ENCODE results near the gene CETP.
"Not testable (repeated sequence)": the region's sequence is repeated elsewhere in the genome, so short reads cannot be mapped to it uniquely, and the experiment has no call there.

Gene CETP

GRCh38 chr16:56988161-56988947 lies 26.6 kb downstream of the CETP start:
- Histone ChIP-seq H3K9ac (ENCODE audit: low read depth, low read length) (peak overlapping the region; percentile 72; the same call in 1 of the 2 replicates), H3K4me1 (ENCODE audit: insufficient read depth, low read length) (peaks cover 24% of the 10 kb centered on the region), H3K9me3 (ENCODE audit: control insufficient read depth, insufficient read depth, low read length) (no peaks in the 10 kb centered on the region), H3K36me3 (ENCODE audit: insufficient read depth, low read length) (no peaks in the 10 kb centered on the region)

- Histone ChIP-seq H3K9ac (ENCODE audit: low read depth, low read length) (peak within 1 kb of the TSS; percentile 72), H3K4me1 (ENCODE audit: insufficient read depth, low read length) (peaks cover 21% of the 10 kb centered on the region), H3K9me3 (ENCODE audit: control insufficient read depth, insufficient read depth, low read length) (no peaks in the 10 kb centered on the region)
Observed at GRCh38 chr16:56988948-56989945, 27.5 kb downstream of the CETP start, which contains the start of gene NLRC5. Gene NLRC5, plus strand, starts transcription at chr16:56989557. Its CDS starts 31,156 bp downstream, at chr16:57020713.

GRCh38 chr16:56989988-56990387 lies 28.2 kb downstream of the CETP start:
- Histone ChIP-seq H3K9me3 (ENCODE audit: control insufficient read depth, insufficient read depth, low read length) (no peaks in the 10 kb centered on the region), H3K36me3 (ENCODE audit: insufficient read depth, low read length) (no peaks in the 10 kb centered on the region), H3K9ac (ENCODE audit: low read depth, low read length) (peak overlapping the region; percentile 72; the same call in 1 of the 2 replicates), H3K4me1 (ENCODE audit: insufficient read depth, low read length) (peaks cover 16% of the 10 kb centered on the region)

More at GRCh38 chr16:56988948-56989945, 27.5 kb downstream of the CETP start, which contains the start of gene NLRC5:
- H3K36me3 ChIP-seq (ENCODE audit: insufficient read depth, low read length) = no peaks in the 10 kb centered on the region

GRCh38 chr16:56990407-56991286 lies 28.9 kb downstream of the CETP start:
- H3K4me1 ChIP-seq (ENCODE audit: insufficient read depth, low read length) = peaks cover 10% of the 10 kb centered on the region; the same call in 1 of the 2 replicates
- H3K9me3 ChIP-seq (ENCODE audit: control insufficient read depth, insufficient read depth, low read length) = no peaks in the 10 kb centered on the region
- no peaks in the 10 kb centered on the region for H3K36me3 ChIP-seq (ENCODE audit: insufficient read depth, low read length)
- H3K9ac ChIP-seq (ENCODE audit: low read depth, low read length) = no peak overlapping the region

GRCh38 chr16:56992431-56992830 lies 30.7 kb downstream of the CETP start:
- H3K9ac ChIP-seq (ENCODE audit: low read depth, low read length); H3K9me3 ChIP-seq (ENCODE audit: control insufficient read depth, insufficient read depth, low read length); H3K36me3 ChIP-seq (ENCODE audit: insufficient read depth, low read length): not testable (repeated sequence)
- peaks cover 10% of the 10 kb centered on the region; the same call in 1 of the 2 replicates for H3K4me1 ChIP-seq (ENCODE audit: insufficient read depth, low read length)

- H3K4me1 ChIP-seq (ENCODE audit: insufficient read depth, low read length) = peaks cover 10% of the 10 kb centered on the region; the same call in 1 of the 2 replicates
- H3K9ac ChIP-seq (ENCODE audit: low read depth, low read length) = no peak overlapping the region
- H3K9me3 ChIP-seq (ENCODE audit: control insufficient read depth, insufficient read depth, low read length) = no peaks in the 10 kb centered on the region
- H3K36me3 ChIP-seq (ENCODE audit: insufficient read depth, low read length) = no peaks in the 10 kb centered on the region
Observed at GRCh38 chr16:56993204-56993603, 31.5 kb downstream of the CETP start.

- no peak overlapping the region for H3K9ac ChIP-seq (ENCODE audit: low read depth, low read length)
- no peaks in the 10 kb centered on the region for H3K9me3 ChIP-seq (ENCODE audit: control insufficient read depth, insufficient read depth, low read length)
- H3K36me3 ChIP-seq (ENCODE audit: insufficient read depth, low read length) = no peaks in the 10 kb centered on the region
- peaks cover 10% of the 10 kb centered on the region; the same call in 1 of the 2 replicates for H3K4me1 ChIP-seq (ENCODE audit: insufficient read depth, low read length)
Observed at GRCh38 chr16:56994311-56994710, 32.6 kb downstream of the CETP start.

- H3K9ac ChIP-seq (ENCODE audit: low read depth, low read length) = no peak overlapping the region
- H3K4me1 ChIP-seq (ENCODE audit: insufficient read depth, low read length) = peaks cover 10% of the 10 kb centered on the region; the same call in 1 of the 2 replicates
- H3K9me3 ChIP-seq (ENCODE audit: control insufficient read depth, insufficient read depth, low read length) = no peaks in the 10 kb centered on the region
- no peaks in the 10 kb centered on the region for H3K36me3 ChIP-seq (ENCODE audit: insufficient read depth, low read length)
Observed at GRCh38 chr16:56995136-56995805, 33.5 kb downstream of the CETP start.

- H3K9me3 ChIP-seq (ENCODE audit: control insufficient read depth, insufficient read depth, low read length) = no peaks in the 10 kb centered on the region
- no peaks in the 10 kb centered on the region for H3K4me1 ChIP-seq (ENCODE audit: insufficient read depth, low read length)
- H3K9ac ChIP-seq (ENCODE audit: low read depth, low read length) = no peak overlapping the region
- no peaks in the 10 kb centered on the region for H3K36me3 ChIP-seq (ENCODE audit: insufficient read depth, low read length)
Observed at GRCh38 chr16:56997264-56997663, 35.5 kb downstream of the CETP start.

- Histone ChIP-seq H3K9me3 (ENCODE audit: control insufficient read depth, insufficient read depth, low read length) (no peaks in the 10 kb centered on the region), H3K9ac (ENCODE audit: low read depth, low read length) (no peak overlapping the region), H3K4me1 (ENCODE audit: insufficient read depth, low read length) (no peaks in the 10 kb centered on the region), H3K36me3 (ENCODE audit: insufficient read depth, low read length) (no peaks in the 10 kb centered on the region)
Observed at GRCh38 chr16:56997931-56998330, 36.2 kb downstream of the CETP start.

GRCh38 chr16:56998352-56998751 lies 36.6 kb downstream of the CETP start:
- H3K36me3 ChIP-seq (ENCODE audit: insufficient read depth, low read length) = no peaks in the 10 kb centered on the region
- no peaks in the 10 kb centered on the region for H3K9me3 ChIP-seq (ENCODE audit: control insufficient read depth, insufficient read depth, low read length)
- H3K4me1 ChIP-seq (ENCODE audit: insufficient read depth, low read length) = no peaks in the 10 kb centered on the region
- H3K9ac ChIP-seq (ENCODE audit: low read depth, low read length) = no peak overlapping the region

- Histone ChIP-seq H3K9me3 (ENCODE audit: control insufficient read depth, insufficient read depth, low read length) (no peaks in the 10 kb centered on the region), H3K9ac (ENCODE audit: low read depth, low read length) (no peak overlapping the region), H3K36me3 (ENCODE audit: insufficient read depth, low read length) (no peaks in the 10 kb centered on the region), H3K4me1 (ENCODE audit: insufficient read depth, low read length) (no peaks in the 10 kb centered on the region)
Observed at GRCh38 chr16:56998861-56999260, 37.1 kb downstream of the CETP start.
